GM21526 (cell line): ENCODE measurements around the gene CDH8.

Source experiments
- ATAC-seq: cut with Tn5 transposase; IDR thresholded peaks from one replicate; pipeline ENCODE4 v1.9.1; 2021; ENCODE audit warnings: moderate library complexity; ENCODE audit not compliant: unreplicated experiment, low FRiP score

The CDH8 gene

DNA sequence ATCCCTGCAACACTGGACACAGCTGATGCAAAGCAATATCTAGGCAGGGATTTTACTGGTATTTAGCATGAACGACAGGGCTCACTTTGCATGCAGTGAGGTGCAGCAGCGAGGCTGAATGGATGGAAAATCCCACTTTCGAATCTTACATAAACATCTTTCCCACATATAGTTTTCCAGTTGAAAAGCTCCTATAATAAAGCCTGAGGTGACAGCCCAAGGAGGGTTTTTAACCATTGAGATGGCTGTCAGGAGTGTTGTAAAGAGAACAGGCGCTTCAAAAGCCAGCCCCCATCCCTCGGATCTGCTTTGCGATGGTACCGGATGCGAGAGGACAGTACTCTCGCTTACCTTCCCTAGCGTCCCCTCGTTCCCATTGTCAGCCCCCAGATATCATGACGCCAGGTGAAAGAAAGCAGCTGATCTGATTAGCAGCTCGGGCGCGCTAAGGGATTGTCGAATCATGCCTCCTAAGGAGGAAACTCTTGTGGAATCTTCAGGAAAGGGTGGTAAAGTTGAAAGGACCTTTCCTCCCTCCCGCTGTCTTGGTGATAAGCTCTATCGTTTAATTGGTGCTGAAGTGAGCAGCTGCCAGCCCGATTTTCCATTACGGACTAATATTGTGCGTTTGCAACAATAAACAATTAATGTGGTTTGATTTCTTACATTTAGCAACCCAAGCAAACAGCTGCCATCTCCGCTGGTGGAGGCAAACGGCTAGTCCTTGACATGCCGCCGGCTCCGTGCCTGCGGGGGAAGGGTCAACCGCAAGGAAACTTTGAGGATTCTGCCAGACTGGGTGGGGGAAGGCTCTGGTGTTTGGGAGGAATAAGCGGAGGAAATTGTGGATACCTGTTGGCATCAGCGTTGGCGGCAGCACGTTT is 1.8 kb downstream of the CDH8 start:
- ATAC-seq = no peak

DNA sequence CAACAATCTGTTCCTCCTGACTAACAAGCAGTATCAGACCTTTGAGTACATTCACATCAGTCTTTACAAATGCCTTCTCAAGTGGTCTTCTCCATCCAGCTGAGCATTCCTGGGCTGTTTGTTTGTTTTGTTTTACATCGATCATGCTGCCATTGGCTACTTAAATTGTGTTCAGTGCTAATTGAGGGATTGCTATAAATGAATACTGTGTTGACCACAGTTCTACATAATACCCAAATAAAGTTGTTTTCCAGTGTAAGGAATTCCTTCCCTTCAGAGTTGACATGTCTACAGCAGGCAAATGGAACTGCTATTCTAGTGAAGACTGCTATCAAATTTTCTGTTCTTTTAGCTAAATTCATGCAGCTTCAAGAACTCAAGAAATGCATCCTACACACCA is 3.2 kb downstream of the CDH8 start:
- ATAC-seq = no peak

DNA sequence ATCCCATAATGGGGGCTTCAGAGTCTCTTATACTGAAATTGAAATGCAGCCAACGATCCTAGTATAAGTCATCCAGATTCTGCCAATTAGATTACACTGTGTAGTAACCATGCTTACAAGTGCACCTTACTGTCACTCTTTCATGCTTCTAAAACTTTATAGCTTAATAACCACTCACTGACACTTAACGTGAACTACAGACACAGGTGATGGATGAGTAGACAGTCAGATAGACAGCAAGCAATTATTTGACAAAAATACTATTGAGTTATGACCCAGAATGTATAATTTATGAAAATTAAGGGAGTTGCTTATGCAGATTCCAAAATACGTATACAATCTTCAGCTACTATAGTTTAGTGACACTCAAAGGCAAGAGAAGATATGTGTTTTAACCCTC is 6.3 kb downstream of the CDH8 start:
- ATAC-seq = no peak

DNA sequence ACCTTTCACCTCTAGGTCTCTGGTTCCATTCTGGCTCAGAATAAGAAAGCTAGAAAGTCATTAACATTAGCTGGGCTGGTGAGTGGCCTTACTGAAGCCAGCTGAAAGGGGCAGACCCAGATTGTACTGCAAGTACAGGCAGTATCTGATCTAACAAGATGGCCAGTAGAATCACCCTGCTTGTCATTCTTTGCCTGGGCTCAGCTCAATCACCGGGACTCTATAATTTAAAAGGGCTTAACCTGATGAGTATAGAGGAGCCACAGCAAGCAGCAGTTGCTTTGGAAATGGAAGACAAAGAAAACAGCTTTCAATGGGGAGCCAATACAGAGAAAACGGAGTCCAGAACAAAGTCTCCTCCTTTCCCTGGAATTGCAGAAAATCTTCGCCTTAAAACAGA is 13.6 kb downstream of the CDH8 start:
- no peak for ATAC-seq

DNA sequence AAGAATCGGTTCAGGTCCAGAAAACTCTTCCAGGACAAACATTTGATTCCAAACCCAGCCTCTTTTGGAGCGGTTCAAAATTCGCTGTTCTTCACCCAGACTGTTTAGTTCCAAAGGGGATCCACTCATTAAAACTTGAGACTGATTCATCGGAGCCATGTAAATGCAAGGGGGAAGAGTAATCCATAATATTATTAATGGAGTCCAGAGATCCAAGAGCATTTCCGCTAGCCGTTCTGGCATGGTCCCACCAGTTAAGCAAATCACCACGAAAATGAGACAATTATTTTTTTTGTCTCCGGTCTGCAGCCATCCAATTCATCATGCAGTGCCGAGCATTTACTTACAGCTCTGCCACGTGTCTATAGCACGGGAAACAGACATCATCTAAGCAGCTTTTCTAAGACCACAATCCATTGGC is 15.1 kb downstream of the CDH8 start:
- no peak for ATAC-seq

DNA sequence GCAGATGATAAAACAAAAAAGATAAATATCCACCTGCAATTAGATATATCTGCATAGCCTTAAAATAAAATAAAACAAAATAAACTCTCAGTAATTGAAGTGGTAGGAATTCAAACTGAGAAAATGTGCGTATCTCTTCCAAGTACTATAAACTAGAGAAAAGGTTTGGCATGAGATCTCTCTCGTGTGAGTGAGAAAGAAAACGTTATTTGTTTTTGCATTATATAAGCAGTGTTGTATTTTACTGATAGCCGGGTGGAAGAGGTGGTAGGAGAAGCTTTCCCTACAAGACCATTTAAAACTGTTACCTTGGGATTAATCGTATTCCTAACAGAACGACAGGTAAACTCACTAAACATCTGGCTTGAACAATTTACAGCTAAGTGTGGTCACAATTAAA is 15.6 kb downstream of the CDH8 start:
- ATAC-seq = no peak

DNA sequence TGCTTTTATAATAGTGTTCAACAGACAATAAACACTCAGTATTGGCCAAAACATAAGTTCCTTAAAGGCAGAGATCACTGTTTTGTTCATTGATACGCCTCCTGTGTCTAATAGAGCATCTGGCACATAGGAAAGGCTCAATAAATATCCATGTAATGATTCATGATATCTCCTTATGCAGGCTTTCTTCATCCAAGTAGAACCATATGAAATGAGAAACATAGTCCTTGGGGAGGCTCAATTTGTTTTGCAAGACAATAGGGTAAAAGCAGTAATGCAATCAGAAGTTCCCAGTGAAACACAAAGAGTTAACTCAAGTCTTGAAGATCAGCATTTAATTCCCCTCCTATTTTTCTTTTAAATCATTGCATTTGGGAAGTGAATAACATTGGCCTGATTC is 16.4 kb downstream of the CDH8 start:
- no peak for ATAC-seq

DNA sequence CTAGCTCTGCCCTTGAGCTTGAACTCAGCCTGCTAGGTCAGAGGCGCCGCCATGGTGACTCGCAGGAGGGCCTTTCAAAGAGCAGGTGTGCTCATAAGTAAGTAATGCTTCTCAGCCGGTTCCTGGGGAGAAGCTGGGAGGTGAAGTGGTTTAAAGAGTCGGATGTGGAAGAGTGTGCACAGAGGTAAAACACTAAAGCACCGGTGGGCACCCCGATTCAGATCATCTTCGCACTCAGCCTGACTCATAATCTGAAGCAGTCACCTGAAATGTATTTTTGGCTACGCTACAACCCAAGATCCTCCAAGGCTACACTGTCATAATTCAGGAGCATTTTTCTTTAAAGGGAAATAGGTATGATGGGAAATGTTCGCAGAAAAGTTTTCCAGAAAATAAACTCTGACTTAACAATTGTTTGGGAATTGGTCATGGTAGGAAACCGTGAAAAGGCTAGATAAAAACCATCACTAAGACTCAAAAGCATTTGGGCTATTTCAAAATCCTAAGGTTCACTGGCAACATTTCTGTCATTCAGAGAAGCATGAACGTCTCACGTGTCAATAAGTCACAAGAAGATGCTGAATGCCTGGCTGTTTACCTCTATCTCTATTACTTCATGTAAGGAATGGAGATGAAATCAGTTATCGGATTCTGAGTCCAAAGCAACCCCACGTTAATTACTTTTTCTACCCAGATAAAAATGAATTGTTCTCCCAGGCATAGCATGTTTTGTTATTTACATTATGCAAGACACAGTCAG is 17.8 kb downstream of the CDH8 start:
- ATAC-seq = no peak

DNA sequence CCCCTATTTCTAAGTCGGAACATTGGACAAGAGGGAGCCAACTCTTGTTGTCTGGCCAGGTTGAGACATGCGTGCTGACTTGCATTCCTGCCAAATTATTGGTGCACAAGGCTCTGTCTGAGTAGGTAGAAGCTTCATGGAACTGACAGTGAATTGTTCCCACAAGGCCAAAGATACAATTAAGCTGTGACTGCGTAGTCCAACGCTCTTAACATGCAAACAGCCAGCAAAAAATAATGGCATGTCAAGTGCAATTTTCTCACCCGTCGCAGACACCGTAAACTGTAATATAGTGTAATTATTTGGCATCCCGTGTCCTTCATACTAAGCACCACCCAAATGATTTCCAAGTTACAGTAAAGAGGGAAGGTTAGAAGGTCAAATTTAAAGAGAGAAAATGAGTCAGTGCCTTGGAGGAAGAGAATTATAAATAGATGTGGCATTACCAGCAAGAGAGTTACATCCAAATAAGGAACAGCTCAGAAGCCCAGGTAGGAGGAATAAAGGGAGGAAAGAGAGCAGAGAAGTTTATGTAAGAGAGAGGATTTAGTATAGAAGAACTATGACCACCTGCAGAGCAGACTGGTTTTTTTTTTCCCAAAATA is 21.8 kb downstream of the CDH8 start:
- no peak for ATAC-seq

DNA sequence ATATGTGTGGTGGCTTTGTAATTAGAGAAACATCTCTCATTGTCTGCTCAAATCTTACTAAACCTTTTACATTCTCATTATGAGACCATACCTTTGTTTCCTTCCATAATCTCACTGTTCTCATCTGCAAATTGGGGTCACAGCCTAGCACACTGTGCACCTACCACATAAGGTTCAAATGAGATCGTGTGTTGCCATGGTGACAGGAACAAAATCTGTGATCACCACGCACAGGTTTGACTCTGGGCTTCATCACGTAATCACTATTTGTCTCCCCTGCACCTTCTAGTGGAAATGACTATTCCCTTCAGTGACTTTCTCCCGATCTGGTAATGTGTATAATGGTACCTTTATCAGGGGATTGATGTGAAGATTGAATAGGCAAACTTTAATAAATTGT is 26.1 kb downstream of the CDH8 start:
- ATAC-seq = no peak

DNA sequence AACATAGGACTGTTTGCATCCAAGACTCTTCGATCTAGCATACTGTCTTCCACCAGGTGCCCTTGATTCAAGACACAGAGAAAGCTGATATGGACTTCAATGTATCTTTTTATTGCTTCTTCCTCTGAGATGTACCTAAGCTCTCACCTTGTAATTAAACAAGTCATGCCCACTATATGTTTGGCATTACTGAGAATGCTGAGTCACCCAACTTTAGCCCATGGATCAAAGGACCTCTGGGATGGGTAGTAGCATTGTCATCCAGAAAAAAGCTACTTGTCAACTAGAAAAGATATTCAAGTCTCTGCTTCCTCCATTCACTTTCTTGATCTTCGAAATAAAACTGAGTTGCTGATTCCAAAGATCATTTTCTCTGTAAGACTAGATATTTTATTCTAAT is 37.8 kb downstream of the CDH8 start:
- ATAC-seq = no peak

DNA sequence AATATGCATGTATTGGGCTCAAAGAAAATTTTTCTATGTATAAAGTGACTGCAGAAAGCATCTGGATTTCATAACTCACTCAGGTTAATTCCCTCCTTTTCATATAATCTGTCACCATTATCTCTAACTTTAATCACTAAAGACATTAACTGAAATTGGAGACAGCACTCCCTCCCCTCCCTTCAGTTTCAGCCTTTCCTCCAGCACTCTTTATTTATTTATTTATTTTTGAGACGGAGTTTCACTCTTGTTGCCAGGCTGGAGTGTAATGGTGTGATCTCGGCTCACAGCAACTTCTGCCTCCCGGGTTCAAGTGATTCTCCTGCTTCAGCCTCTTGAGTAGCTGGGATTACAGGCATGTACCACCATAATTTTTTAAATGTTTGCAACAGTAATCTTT is 43.1 kb downstream of the CDH8 start:
- ATAC-seq = no peak

DNA sequence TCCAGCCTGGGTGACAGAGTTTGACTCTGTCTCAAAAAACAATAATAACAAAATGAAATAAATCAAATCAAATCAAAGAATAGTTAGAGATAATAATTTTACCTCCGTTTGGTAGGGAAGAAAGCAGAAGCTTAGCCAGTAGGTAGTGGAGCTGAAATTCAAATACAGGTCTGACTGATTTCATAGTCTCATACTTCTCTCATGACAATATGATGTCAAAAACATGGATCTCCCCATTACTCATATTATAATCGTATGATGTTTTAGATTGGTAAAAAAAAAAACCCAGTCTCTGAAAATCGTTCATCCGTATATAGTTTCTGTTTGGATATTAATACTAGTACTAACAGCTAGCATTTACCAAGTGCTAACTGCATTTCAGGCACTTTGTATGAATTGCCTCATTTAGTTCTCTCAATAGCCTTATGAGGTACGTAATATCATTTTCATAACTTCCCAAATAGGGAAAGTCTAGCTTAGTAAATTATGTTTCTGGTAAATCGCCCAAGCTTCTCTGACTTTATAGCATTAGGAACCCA is 48.7 kb downstream of the CDH8 start:
- ATAC-seq = no peak

DNA sequence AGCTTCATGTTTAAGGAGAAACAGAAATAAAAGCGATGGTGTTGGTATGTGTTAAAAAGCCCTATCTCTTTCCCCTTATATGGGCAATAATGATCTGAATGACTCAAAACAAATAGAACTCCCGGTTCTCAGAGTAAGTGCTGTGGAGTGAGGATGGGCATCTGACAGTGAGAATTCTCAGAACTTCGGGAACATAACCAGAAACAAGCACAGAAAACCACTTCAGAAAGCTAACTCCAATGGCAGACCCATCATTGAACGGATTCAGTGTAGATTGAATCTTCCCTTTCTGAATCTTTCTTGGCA is 67.2 kb downstream of the CDH8 start:
- ATAC-seq = no peak

DNA sequence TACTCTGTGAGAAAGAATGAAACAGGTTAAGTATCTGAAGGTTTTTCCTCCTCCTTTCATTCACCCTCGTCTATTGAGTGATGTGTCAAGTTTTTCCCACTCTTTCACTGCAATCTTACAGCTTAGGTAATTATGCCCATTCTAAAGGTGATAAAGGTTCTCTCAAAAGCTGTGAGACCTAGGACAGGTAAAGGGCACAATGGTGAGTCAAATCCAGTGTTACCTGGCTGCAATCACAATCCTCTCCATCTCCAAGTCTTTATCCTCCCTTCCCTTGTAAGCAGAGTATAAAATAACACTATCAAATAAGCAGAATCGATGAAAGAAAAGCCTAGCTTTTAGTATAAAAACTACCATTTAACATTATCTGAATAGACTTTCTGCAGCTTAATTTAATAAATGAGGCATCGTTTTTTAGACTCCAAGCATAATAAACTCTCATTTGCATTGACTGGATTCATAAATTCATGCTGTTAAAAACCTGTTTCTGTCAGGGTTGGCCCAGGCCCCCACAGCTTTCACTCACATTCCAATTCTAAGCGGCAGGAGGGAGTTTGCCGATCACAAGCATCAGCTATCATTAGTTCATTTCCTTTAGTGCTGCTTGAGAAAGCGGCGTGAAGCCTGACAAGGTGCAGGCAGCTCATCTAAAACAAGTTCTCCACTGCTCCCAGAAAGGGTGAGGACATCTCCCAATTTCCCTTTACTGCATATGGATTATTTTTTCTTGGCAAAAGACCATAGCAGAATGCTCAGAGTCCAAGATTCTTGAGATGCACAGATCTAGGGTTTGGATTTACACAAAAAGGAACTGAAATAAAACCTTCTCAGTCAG is 67.8 kb downstream of the CDH8 start:
- ATAC-seq = no peak

DNA sequence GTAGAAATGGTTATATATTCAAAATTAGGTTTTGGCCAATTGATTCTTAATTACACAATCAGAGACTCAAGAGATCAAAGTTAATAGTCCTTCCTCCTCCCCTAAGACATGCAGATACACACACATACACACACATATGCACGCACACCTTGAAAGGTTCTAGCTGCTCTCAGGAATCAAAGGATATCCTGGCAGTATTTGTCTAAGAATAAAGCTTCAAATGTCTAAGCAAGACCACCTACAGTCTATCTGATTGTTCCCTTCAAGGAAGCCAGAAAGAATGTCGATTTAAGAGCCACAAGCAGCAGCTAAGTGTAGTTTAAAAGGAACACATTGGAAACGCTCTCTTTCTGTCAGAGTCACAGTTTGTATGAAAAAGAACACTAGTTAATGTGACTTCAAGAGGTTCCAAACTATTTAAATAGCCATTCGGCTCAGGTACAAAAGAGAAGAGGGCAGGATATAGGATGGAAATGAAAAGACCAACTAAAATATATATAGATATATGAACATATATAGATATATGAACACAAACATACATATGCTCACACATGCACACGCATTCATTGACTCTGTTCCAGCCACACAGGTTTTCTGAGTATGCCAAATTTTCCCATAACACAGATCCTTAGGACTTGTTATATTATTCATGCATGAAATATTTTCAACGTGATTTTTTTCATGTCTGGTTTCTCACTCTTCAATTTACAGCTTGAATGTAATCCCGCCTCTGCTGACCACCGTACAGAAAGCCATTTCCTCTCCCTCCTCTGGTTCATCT is 79.0 kb downstream of the CDH8 start:
- no peak for ATAC-seq

DNA sequence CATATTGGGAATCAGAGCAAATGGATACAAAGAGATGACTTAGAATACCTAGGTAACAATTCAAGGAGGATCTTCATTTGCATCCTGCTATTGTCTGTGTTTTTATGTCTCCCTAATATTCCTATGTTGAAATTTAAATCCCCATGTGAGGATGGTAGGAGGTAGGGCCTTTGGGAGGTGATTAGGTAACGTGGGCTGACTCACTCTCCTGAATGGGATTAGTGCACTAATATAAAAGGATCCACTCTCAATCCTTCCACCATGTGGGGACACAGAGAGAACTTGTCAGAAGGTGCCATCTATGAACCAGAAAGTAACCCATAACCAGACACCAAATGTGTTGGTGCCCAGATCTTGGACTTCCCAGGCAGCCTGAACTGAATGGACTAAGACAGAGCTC is 83.4 kb downstream of the CDH8 start:
- ATAC-seq = no peak

DNA sequence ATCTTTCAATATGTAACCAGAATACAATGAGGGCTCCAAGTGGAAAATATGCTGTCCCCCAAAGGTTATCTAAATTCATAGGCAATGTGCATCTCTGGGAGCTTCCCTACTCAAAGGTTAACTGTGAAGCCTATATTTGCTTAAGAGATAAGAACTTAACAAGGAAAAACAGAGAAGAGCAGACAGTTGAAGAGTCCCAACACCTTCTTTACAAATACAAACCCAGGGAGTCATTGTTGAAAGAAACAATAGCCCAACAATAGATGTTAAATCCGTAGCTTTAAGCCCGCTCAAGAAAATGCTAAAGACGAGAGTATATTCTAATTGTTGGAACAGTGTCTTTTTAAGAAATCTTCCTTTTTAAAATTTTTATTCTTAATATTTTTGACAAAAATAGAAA is 87.8 kb downstream of the CDH8 start:
- no peak for ATAC-seq

DNA sequence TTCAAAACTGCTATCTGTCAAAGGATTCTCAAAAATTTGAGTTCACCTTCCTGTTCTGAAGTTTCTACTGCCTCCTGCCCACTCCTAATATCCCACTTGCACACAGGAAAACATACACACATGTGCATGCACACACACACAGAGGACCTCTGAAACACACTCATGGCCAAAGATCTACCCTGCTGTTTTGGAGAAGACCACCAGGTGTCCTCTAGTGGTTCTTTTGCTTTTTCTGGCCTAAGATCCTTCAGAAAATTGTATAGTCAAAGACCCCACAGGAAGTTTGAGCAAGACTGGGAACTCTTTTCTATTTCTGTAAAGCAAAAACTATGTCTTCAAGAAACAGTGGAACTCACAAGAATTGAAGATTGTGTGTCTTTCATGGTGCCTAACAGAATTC is 90.2 kb downstream of the CDH8 start:
- ATAC-seq = no peak

DNA sequence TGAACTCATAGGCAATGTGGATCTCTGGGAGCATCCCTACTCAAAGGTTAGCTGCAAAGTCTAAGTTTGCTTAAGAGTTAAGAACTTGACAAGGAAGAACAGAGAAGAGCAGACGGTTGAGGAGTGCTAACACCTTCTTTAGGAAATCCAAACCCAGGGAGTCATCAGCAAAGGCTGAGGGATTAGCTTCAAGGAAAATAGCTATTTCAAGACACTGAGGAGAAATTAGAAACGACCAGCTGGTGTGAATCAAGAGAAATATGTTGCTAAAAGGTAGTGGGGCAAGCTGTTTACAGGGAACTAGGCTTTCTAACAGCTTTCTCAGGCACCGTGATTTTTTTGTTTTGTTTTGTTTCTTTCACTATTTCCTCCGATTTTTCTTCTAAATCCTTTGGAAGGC is 90.7 kb downstream of the CDH8 start:
- no peak for ATAC-seq
